Osteoblast (primary cell): Measurements from ENCODE around the gene PAK2. TPM values are rescaled to one million over a fixed set of nuclear protein-coding genes. Genes with fewer than 3 reads are reported as not detected.
"Not testable (repeated sequence)": the region's sequence is repeated elsewhere in the genome, so short reads cannot be mapped to it uniquely, and the experiment has no call there.

Source experiments
- DNase-seq: peaks from one replicate; pipeline ENCODE4 v3.0.0; 2011; ENCODE audit warnings: low spot score, mixed read lengths; ENCODE audit not compliant: insufficient read length; ENCODE audit errors: missing footprints
- H2AFZ ChIP-seq: 2 replicates; pipeline ENCODE4 v1.6.0; 2011; ENCODE audit warnings: mild to moderate bottlenecking, low read length
- H3K27ac ChIP-seq: 2 replicates; pipeline ENCODE4 v1.5.1; 2011; ENCODE audit warnings: mild to moderate bottlenecking, low read depth, low read length, moderate library complexity
- H3K27me3 ChIP-seq: 2 replicates; pipeline ENCODE4 v1.6.0; 2012; ENCODE audit warnings: mild to moderate bottlenecking, control low read depth, inconsistent platforms, low read length, moderate library complexity; ENCODE audit not compliant: insufficient read depth
- H3K36me3 ChIP-seq: 2 replicates; pipeline ENCODE4 v1.5.1; 2011; ENCODE audit warnings: mild to moderate bottlenecking, low read length, control low read depth, moderate library complexity; ENCODE audit not compliant: insufficient read depth
- H3K4me1 ChIP-seq: 2 replicates; pipeline ENCODE4 v1.5.1; 2011; ENCODE audit warnings: mild to moderate bottlenecking, low read length, control low read depth, moderate library complexity; ENCODE audit not compliant: insufficient read depth
- H3K4me2 ChIP-seq: 2 replicates; pipeline ENCODE4 v1.6.0; 2011; ENCODE audit warnings: mild to moderate bottlenecking, low read length; ENCODE audit not compliant: insufficient read depth
- H3K4me3 ChIP-seq: fragments of 200-600 bp; sonication (generic); 3 replicates; pipeline ENCODE4 v1.5.1; 2012; ENCODE audit warnings: mild to moderate bottlenecking, low read length, inconsistent platforms; ENCODE audit not compliant: insufficient read depth
- H3K79me2 ChIP-seq: 2 replicates; pipeline ENCODE4 v1.6.0; 2012; ENCODE audit warnings: mild to moderate bottlenecking, low read length, control low read depth, inconsistent platforms; ENCODE audit not compliant: insufficient read depth
- H3K9me3 ChIP-seq: 2 replicates; pipeline ENCODE4 v1.5.1; 2011; ENCODE audit warnings: low read depth, low read length, control low read depth
- H4K20me1 ChIP-seq: 2 replicates; pipeline ENCODE4 v1.6.0; 2012; ENCODE audit warnings: mild to moderate bottlenecking, low read length, control low read depth; ENCODE audit not compliant: insufficient read depth
- CTCF ChIP-seq: IDR thresholded peaks from 2 replicates; pipeline ENCODE4 v1.5.1; 2011; ENCODE audit warnings: mild to moderate bottlenecking, low read depth, low read length, moderate library complexity; ENCODE audit errors: extremely low read depth
- small RNA-seq: library from RNA; depleted of rRNA; stranded (forward); fragments of <200 nt; gene quantifications from one replicate; pipeline ENCODE3, GENCODE V24; 2012
- total RNA-seq: library from RNA; depleted of rRNA; stranded (reverse); fragments of >200 nt; gene quantifications from 2 replicates; pipeline ENCODE4 v1.2.3, GENCODE V29; 2012

PAK2 gene
- total RNA-seq, 1 donor, result 36.6 TPM

- no peaks in the 10 kb centered on the region for H3K9me3 ChIP-seq
- H3K79me2 ChIP-seq, result peaks cover 54% of the 10 kb centered on the region
- H3K27me3 ChIP-seq, result no peaks in the 10 kb centered on the region
- peak overlapping the region; percentile 89 for H3K4me3 ChIP-seq
- TF ChIP-seq CTCF, result no peak
- DNase-seq, result peak; percentile 69
- peak overlapping the region; percentile 76 for H2AFZ ChIP-seq
- peaks cover 6% of the 10 kb centered on the region for H3K36me3 ChIP-seq
- peaks cover 17% of the 10 kb centered on the region for H3K4me1 ChIP-seq
- peak overlapping the region; percentile 86 for H3K27ac ChIP-seq
- H4K20me1 ChIP-seq, result peaks cover 26% of the 10 kb centered on the region
- H3K4me2 ChIP-seq, result peak overlapping the region; percentile 80
Measured at GRCh38 chr3:196868297-196868661, 128.6 kb downstream of the PAK2 start.

GRCh38 chr3:196872316-196872715 lies 132.7 kb downstream of the PAK2 start:
- Histone ChIP-seq H4K20me1 (peaks cover 44% of the 10 kb centered on the region), H3K27ac (no peak overlapping the region), H3K4me1 (peaks cover 13% of the 10 kb centered on the region), H3K4me3 (no peak overlapping the region), H3K4me2 (no peak overlapping the region), H3K36me3 (peaks cover 6% of the 10 kb centered on the region), H3K27me3 (no peaks in the 10 kb centered on the region), H3K79me2 (peaks cover 94% of the 10 kb centered on the region), H2AFZ (no peak overlapping the region), H3K9me3 (no peaks in the 10 kb centered on the region)
- DNase-seq, result no peak
- TF ChIP-seq CTCF, result no peak

GRCh38 chr3:196874511-196875094 lies 134.9 kb downstream of the PAK2 start:
- not testable (repeated sequence) for H3K36me3 ChIP-seq, H2AFZ ChIP-seq, H3K27me3 ChIP-seq, H3K4me3 ChIP-seq, DNase-seq, H3K27ac ChIP-seq, H3K4me2 ChIP-seq, H3K4me1 ChIP-seq, H3K9me3 ChIP-seq
- Histone ChIP-seq H4K20me1 (peaks cover 41% of the 10 kb centered on the region), H3K79me2 (peaks cover 98% of the 10 kb centered on the region)

- Histone ChIP-seq H3K4me2 (no peak overlapping the region), H2AFZ (no peak overlapping the region), H3K9me3 (no peaks in the 10 kb centered on the region), H3K79me2 (peaks cover 98% of the 10 kb centered on the region), H4K20me1 (peaks cover 41% of the 10 kb centered on the region), H3K4me1 (peaks cover 4% of the 10 kb centered on the region), H3K4me3 (no peak overlapping the region), H3K36me3 (peaks cover 6% of the 10 kb centered on the region), H3K27me3 (no peaks in the 10 kb centered on the region), H3K27ac (no peak overlapping the region)
- TF ChIP-seq CTCF, result no peak
- no peak for DNase-seq
Measured at GRCh38 chr3:196875258-196875657, 135.6 kb downstream of the PAK2 start.

Small RNAs within 50 kb of the gene (small RNA-seq; reads per million reads assigned to genes)
- gene RNU4-89P, result not detected
- 1.4 reads per million, percentile 48 among the genes with 10 or more reads in this experiment for gene RNU6-42P
- gene RNU6-646P, result not detected

Other genes starting within 250 kb of the PAK2 start
- gene RNF168, start 236.1 kb upstream of the PAK2 start, total RNA-seq, result 21.7 and 24.8 TPM in 2 replicates
- not detected in 2 replicates for gene SMCO1, start 224.5 kb upstream of the PAK2 start, total RNA-seq
- gene WDR53, start 171.3 kb upstream of the PAK2 start, total RNA-seq, result 6.8 and 7.2 TPM in 2 replicates
- 8.0 TPM in 2 replicates for gene FBXO45, start 171.2 kb upstream of the PAK2 start, total RNA-seq
- gene NRROS, start 100.2 kb upstream of the PAK2 start, total RNA-seq, result 0.72 and 1.2 TPM in 2 replicates
- 3.6 and 3.8 TPM in 2 replicates for gene CEP19, start 27.6 kb upstream of the PAK2 start, total RNA-seq
- gene PIGX, start 27.5 kb upstream of the PAK2 start, total RNA-seq, result 19.2 and 26.8 TPM in 2 replicates
- 42.4 and 43.4 TPM in 2 replicates for gene SENP5, start 128.1 kb downstream of the PAK2 start, total RNA-seq
- gene NCBP2, start 202.7 kb downstream of the PAK2 start, total RNA-seq, result 43.1 and 43.9 TPM in 2 replicates
- gene PIGZ, start 229.0 kb downstream of the PAK2 start, total RNA-seq, result 2.9 and 4.0 TPM in 2 replicates